ENCODE results near the gene RABEP1.

DNA sequence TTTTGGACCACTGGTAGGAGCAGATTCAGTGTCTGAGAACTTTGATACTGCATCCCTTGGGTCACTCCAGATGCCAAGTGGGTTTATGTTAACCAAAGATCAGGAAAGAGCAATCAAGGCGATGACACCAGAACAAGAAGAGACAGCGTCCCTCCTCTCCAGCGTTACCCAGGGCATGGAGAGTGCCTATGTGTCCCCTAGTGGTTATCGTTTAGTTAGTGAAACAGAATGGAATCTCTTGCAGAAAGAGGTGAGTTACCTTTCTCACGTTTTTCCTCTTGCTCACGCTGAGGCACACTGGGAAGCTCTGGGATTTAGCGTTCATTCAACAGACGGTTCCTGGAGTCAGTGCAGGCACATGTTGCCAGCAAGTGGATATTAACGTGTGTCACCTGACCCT, 79.3 kb downstream of the RABEP1 start:
- TF ChIP-seq JUND (IDR thresholded peaks at IDR 0.05; ENCODE audit: borderline replicate concordance, low read depth, low read length) (no peak), JUND (tag; IDR thresholded peaks at IDR 0.05; ENCODE audit: borderline replicate concordance, low read depth, low read length) (no peak), TEAD4 (IDR thresholded peaks at IDR 0.05; ENCODE audit: low read length) (no peak), TEAD4 (CRISPR knock-in tag; IDR thresholded peaks at IDR 0.05; ENCODE audit: borderline replicate concordance) (no peak), CREB1 (IDR thresholded peaks at IDR 0.05) (no peak), CREB1 (CRISPR knock-in tag; IDR thresholded peaks at IDR 0.05) (no peak), NR2C2 (CRISPR knock-in tag; IDR thresholded peaks at IDR 0.05) (no peak), NR2C2 (tag; IDR thresholded peaks at IDR 0.05) (no peak), EZH2 (IDR thresholded peaks at IDR 0.05; ENCODE audit: borderline replicate concordance, low read depth, low read length) (no peak), ZKSCAN8 (CRISPR knock-in tag; IDR thresholded peaks at IDR 0.05) (no peak), MYNN (IDR thresholded peaks at IDR 0.05) (no peak), MYNN (CRISPR knock-in tag; IDR thresholded peaks at IDR 0.05) (no peak), POLR2A (conservative IDR thresholded peaks at IDR 0.05) (no peak), ZNF253 (CRISPR knock-in tag; conservative IDR thresholded peaks at IDR 0.05) (no peak), PHF8 (IDR thresholded peaks at IDR 0.05; ENCODE audit: borderline replicate concordance, low read length) (no peak), ZNF384 (IDR thresholded peaks at IDR 0.05; ENCODE audit: low read depth, low read length) (no peak)
- TF ChIP-seq, protein P1, sequence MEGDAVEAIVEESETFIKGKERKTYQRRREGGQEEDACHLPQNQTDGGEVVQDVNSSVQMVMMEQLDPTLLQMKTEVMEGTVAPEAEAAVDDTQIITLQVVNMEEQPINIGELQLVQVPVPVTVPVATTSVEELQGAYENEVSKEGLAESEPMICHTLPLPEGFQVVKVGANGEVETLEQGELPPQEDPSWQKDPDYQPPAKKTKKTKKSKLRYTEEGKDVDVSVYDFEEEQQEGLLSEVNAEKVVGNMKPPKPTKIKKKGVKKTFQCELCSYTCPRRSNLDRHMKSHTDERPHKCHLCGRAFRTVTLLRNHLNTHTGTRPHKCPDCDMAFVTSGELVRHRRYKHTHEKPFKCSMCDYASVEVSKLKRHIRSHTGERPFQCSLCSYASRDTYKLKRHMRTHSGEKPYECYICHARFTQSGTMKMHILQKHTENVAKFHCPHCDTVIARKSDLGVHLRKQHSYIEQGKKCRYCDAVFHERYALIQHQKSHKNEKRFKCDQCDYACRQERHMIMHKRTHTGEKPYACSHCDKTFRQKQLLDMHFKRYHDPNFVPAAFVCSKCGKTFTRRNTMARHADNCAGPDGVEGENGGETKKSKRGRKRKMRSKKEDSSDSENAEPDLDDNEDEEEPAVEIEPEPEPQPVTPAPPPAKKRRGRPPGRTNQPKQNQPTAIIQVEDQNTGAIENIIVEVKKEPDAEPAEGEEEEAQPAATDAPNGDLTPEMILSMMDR (IDR thresholded peaks at IDR 0.05 in 2 of 3, conservative IDR thresholded peaks at IDR 0.05 in 1 of 3; ENCODE audit: insufficient read depth in 2 of 3, low read depth in 1 of 3, low read length in 3 of 3), result no peak

Data from K562 (cell line).